Smooth muscle cell of the coronary artery (primary cell): ENCODE data around the gene CXCL16. TPM values are rescaled to one million over a fixed set of nuclear protein-coding genes. Genes with fewer than 3 reads are reported as not detected.

Experiments
- total RNA-seq: library from RNA; depleted of rRNA; stranded (reverse); fragments of >200 nt; gene quantifications from 2 replicates; pipeline ENCODE4 v1.2.3, GENCODE V29; 2014; ENCODE audit warnings: low replicate concordance

CXCL16 gene, protein sequence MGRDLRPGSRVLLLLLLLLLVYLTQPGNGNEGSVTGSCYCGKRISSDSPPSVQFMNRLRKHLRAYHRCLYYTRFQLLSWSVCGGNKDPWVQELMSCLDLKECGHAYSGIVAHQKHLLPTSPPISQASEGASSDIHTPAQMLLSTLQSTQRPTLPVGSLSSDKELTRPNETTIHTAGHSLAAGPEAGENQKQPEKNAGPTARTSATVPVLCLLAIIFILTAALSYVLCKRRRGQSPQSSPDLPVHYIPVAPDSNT
- total RNA-seq, result 0.59 and 0.83 TPM in 2 replicates

DNA sequence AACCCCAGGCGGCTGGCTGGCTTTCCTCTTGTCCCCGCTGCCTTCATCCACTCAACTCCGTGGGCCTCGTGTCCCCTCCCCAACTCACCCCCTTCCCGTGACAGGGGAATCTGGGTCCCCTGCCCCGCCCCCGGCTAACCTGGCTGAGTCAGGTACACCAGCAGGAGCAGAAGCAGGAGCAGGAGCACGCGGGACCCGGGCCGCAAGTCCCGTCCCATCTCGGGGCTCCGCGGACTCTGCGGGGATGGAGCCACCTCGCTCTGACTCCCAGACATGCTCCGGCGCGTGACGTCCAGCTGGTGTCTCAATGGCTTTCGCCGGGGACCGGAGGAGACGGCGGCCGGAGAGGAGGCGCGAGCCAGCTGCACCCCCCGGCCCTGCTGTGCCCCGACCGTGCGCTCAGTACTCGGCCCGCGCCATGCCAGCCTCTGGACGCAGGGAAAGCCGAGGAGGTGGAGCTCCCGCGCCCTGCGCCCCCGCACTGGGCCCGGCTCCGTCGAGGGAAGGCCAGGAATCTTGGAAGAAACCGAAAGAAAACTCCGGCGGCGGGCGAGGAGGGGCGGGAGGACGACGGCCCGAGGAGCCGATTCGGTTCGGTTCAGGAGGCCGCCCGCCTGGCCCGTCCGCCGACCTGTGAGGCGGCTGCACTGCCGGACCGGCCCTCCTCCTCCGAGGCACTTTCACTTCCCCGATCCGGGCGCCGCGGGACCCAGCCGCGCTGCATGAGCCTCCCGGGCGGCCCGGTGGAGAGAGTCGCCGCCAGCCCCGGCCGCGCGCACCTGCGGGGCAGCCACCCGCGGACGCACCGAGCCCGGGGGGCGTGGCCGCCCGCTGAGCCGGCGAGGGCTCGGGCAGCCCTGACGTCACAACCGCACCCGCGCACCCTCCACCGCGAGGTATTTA is at the start of gene CXCL16, which contains the start of gene ZMYND15:
Gene CXCL16, minus strand, starts transcription at position 807 of the 903 bp plus-strand sequence. Its CDS starts 589 bp downstream, at position 218.
Gene ZMYND15, plus strand, starts transcription at position 712 of the 903 bp plus-strand sequence. CDS start 716 bp downstream, outside the sequence.

DNA sequence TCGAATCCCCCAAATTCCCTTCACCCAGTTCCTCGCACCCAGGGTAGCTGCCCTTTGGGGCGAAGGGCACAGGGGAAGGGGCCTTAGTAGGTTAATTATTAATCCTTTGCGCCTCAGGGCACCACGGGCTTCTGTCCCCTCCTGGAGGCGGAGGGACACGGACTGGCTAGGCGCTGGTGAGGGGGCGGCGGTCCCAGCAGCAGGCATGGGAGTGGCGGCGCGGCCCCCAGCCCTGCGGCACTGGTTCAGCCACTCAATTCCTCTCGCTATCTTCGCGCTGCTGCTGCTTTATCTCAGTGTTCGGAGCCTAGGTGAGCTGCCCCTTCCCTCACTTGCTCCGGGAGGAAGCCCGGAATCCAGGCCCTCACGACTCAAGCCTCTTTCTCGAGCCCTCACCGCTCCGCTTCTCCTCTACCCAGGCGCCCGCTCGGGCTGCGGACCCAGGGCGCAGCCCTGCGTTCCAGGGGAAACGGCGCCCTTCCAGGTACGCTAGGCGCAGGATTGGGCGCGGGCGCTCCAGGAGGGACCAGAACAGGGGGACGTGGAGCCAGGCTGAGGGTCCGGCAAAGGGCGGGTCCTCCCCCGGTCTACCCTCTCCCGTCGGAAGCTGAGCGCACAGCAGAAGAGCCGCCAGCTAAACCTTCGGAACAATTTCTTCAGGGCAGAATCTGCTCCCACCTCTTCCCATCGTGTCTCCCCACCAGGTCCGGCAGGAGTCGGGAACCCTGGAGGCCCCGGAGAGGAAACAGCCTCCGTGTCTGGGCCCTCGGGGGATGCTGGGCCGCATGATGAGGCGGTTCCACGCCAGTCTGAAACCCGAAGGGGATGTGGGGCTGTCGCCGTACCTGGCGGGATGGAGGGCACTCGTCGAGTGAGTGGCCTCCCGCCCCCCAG is 49.3 kb upstream of the CXCL16 start, which contains the start of gene GLTPD2:
Gene GLTPD2, plus strand, starts transcription at position 158 of the 894 bp plus-strand sequence. Its CDS starts 48 bp downstream, at position 206.

DNA sequence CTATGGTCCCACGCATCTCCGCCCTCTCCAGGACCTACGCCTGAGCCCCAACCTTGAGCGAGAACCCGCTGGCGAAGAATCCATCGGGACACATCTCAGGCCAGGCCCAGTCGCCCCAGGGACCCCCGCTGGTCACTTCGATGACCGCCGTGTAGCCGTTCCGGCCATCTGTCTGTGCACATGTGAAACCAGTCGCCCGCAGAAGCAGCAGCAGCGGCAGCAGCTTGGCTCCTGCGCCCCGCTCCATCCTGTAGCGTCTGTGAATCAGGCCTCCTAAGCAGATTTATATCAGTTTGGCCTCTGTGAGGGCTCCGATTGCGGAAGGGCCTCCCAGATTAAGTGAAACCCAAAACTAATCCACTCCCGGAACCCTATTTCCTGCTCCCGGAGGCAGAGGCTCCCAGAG is 46.4 kb upstream of the CXCL16 start, which contains the start of gene VMO1:
Gene VMO1, minus strand, starts transcription at position 259 of the 406 bp plus-strand sequence. Its CDS starts 12 bp downstream, at position 247.

DNA sequence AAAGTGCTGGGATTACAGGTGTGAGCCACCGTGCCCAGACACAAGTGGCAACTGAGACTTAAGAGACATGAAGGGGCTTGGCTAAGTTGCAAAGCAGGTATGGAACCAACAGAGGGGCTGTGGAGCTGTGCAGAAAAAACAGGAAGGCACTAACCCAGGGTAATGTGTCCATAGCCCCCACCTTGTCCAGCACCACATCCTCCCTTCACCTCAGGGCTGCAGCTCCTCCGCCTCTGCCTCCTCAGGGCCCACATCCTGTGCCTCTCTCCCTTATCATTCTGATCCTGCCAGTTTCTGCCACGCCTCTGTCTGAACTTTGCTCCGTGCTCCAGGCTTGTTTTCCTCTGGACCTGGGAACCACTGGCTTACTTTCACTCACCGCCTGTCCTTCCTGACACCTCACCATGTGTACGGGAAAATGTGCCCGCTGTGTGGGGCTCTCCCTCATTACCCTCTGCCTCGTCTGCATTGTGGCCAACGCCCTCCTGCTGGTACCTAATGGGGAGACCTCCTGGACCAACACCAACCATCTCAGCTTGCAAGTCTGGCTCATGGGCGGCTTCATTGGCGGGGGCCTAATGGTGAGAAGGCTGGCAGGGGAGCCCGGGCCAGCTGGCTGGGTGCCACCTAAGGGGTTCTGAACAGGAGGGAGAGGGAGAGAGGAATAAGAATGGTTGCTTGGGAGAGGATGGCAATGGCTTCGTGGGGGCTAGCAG is 31.9 kb upstream of the CXCL16 start, which contains the start of gene TM4SF5:
Gene TM4SF5, plus strand, starts transcription at position 368 of the 716 bp plus-strand sequence. Its CDS starts 37 bp downstream, at position 405.

DNA sequence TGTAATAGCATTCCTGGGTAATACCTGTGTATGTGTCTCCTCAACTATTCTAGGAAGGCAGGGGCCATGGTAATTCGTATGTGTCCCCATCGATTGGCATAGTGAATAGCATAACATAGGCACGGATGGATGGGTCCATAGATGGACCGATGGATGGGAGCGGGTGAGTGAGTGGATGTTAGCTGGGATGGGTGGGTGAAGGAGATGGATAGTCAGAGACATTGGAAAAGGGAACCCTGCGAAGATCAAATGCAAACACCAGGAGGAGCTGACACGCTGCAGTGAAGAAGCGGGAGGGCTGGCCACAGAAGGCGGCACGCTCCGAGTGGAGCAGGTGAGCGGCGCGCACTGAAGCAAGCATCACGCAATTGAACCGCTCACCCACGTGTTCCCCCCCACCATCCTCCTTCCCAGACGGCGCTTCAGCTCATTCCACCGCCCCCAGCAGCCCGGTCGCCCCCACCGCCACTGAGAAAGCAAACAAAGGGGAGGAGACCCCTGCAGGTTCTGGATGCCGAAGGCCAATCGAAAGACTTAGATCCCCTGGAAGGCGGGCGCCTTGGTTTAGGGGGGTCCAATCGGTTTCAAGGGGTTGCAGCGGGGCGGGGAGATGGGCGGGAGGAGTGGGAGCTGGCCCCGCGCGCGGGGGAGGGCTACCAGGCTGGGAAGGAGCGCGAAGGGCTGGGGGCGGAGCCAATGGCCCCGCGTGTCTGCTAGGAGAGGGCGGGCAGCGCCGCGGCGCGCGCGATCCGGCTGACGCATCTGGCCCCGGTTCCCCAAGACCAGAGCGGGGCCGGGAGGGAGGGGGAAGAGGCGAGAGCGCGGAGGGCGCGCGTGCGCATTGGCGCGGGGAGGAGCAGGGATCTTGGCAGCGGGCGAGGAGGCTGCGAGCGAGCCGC is 29.7 kb downstream of the CXCL16 start, which contains the start of gene ARRB2:
Gene ARRB2, plus strand, starts transcription at position 839 of the 899 bp plus-strand sequence. CDS start 90 bp downstream, outside the sequence.

Other genes starting within 250 kb of the CXCL16 start
- gene SPNS2, start 241.0 kb downstream of the CXCL16 start, total RNA-seq, result 0.23 TPM in 1 of 2 replicates, not detected in the other
- 35.0 and 43.4 TPM in 2 replicates for gene MYBBP1A, start 184.5 kb downstream of the CXCL16 start, total RNA-seq
- not detected in 2 replicates for gene GGT6, start 179.4 kb downstream of the CXCL16 start, total RNA-seq
- 0.12 TPM in 1 of 2 replicates, not detected in the other for gene SMTNL2, start 155.4 kb downstream of the CXCL16 start, total RNA-seq
- not detected in 2 replicates for gene ALOX15, start 98.2 kb downstream of the CXCL16 start, total RNA-seq
- 6.4 and 10.1 TPM in 2 replicates for gene PELP1, start 35.8 kb downstream of the CXCL16 start, total RNA-seq
- 1.7 and 3.9 TPM in 2 replicates for gene ARRB2, start 29.3 kb downstream of the CXCL16 start, total RNA-seq
- gene MED11, start 8.5 kb downstream of the CXCL16 start, total RNA-seq, result 10.1 and 12.1 TPM in 2 replicates
- gene ZMYND15, start 95 bp downstream of the CXCL16 start, total RNA-seq, result 0.23 TPM in 1 of 2 replicates, not detected in the other
- not detected in 2 replicates for gene TM4SF5, start 32.0 kb upstream of the CXCL16 start, total RNA-seq
- gene VMO1, start 46.4 kb upstream of the CXCL16 start, total RNA-seq, result 0.08 and 0.23 TPM in 2 replicates
- gene GLTPD2, start 49.0 kb upstream of the CXCL16 start, total RNA-seq, result not detected in 2 replicates
- 121 and 237 TPM in 2 replicates for gene PSMB6, start 56.2 kb upstream of the CXCL16 start, total RNA-seq
- gene PLD2, start 67.2 kb upstream of the CXCL16 start, total RNA-seq, result 15.1 and 16.5 TPM in 2 replicates
- gene MINK1, start 93.4 kb upstream of the CXCL16 start, total RNA-seq, result 20.7 and 36.0 TPM in 2 replicates
- gene C17orf107, start 159.6 kb upstream of the CXCL16 start, total RNA-seq, result 2.1 and 7.4 TPM in 2 replicates
- 0.38 and 0.47 TPM in 2 replicates for gene CHRNE, start 163.2 kb upstream of the CXCL16 start, total RNA-seq
- not detected in 2 replicates for gene GP1BA, start 192.3 kb upstream of the CXCL16 start, total RNA-seq
- 51.1 and 76.2 TPM in 2 replicates for gene SLC25A11, start 200.1 kb upstream of the CXCL16 start, total RNA-seq
- 12.1 and 13.3 TPM in 2 replicates for gene RNF167, start 200.3 kb upstream of the CXCL16 start, total RNA-seq
- 665 and 1,065 TPM in 2 replicates for gene PFN1, start 208.6 kb upstream of the CXCL16 start, total RNA-seq
- gene ENO3, start 211.2 kb upstream of the CXCL16 start, total RNA-seq, result 2.7 and 4.9 TPM in 2 replicates
- 44.5 and 69.5 TPM in 2 replicates for gene SPAG7, start 227.9 kb upstream of the CXCL16 start, total RNA-seq
- 4.1 TPM in 2 replicates for gene CAMTA2, start 247.7 kb upstream of the CXCL16 start, total RNA-seq